Tibial nerve (tissue), 4 donors: ENCODE data around the gene SIM2. TPM values are rescaled to one million over a fixed set of nuclear protein-coding genes. Genes with fewer than 3 reads are reported as not detected.

ENCODE experiments used
- DNase-seq, 2 donors: peaks; one replicate each; pipeline ENCODE4 v3.0.0-alpha.2; 2019; ENCODE audit warnings: low spot score in 2 of 2
- H3K27ac ChIP-seq, 4 donors: fragments of 200-600 bp; sonication (generic) in 3 of 4; one replicate each; pipeline ENCODE4 v1.5.1; 2017 to 2019; ENCODE audit warnings: mild to moderate bottlenecking in 1 of 4
- H3K27me3 ChIP-seq, 2 donors: fragments of 200-600 bp; sonication (generic) in 1 of 2; one replicate each; pipeline versions ENCODE4 v1.5.1 to v1.6.0; 2017 to 2019
- H3K36me3 ChIP-seq, 3 donors: fragments of 200-600 bp; sonication (generic); one replicate each; pipeline ENCODE4 v1.5.1; 2018 to 2019
- H3K4me1 ChIP-seq, 4 donors: fragments of 200-600 bp; sonication (generic) in 3 of 4; one replicate each; pipeline ENCODE4 v1.5.1; 2017 to 2019
- H3K4me3 ChIP-seq, 4 donors: fragments of 200-600 bp; sonication (generic) in 3 of 4; one replicate each; pipeline ENCODE4 v1.5.1; 2017 to 2019; ENCODE audit warnings: mild to moderate bottlenecking in 1 of 4, moderate library complexity in 1 of 4
- H3K9me3 ChIP-seq, 4 donors: fragments of 200-600 bp; sonication (generic) in 3 of 4; one replicate each; pipeline ENCODE4 v1.5.1; 2017 to 2019
- EP300 ChIP-seq, 2 donors: sonication (generic); formaldehyde crosslinking; IDR thresholded peaks; one replicate each; pipeline ENCODE4 v1.6.1; 2017; ENCODE audit warnings: antibody characterized with exemption in 2 of 2, mild to moderate bottlenecking in 1 of 2
- POLR2A ChIP-seq, 2 donors: fragments of 450-650 bp; IDR thresholded peaks; one replicate each; pipeline ENCODE4 v1.6.1; 2017; ENCODE audit warnings: antibody characterized with exemption in 2 of 2, mild to moderate bottlenecking in 2 of 2, moderate library complexity in 2 of 2
- WGBS, 2 donors: methylation state at CpG; one replicate each; pipeline ENCODE4 v1.1.5; 2018; 5-methylcytosine and 5-hydroxymethylcytosine counted together
- total RNA-seq, 4 donors: library from RNA; depleted of rRNA; stranded (reverse); fragments of >200 nt; gene quantifications; one replicate each; pipeline ENCODE4 v1.1.0, GENCODE V29; 2016
- TF ChIP-seq, protein P1 (sequence below), 5 experiments: fragments of 200-600 bp in 3 of 5; fragments of 450-650 bp in 2 of 5; sonication (generic) in 3 of 5; IDR thresholded peaks; one replicate each; pipeline ENCODE4 v1.5.1; 2016 to 2019; ENCODE audit warnings: antibody characterized with exemption in 5 of 5, mild to moderate bottlenecking in 3 of 5, moderate library complexity in 2 of 5

The SIM2 gene
- total RNA-seq, 4 donors from 2014 or later: not detected

- Histone ChIP-seq H3K27me3 (peaks cover 0 to 100% of the 10 kb centered on the region in 2 donors), H3K36me3 (no peaks in the 10 kb centered on the region), H3K4me3 (no peak overlapping the region), H3K9me3 (peaks cover 0 to 1% (median 0%) of the 10 kb centered on the region in 4 donors), H3K27ac (no peak overlapping the region), H3K4me1 (peaks cover 0 to 54% (median 12%) of the 10 kb centered on the region in 4 donors)
- DNase-seq: no peak
- 8 to 12% methylated on average over 35 to 39 of the region's 40 CpGs for WGBS, 2 donors
- TF ChIP-seq, protein P1, sequence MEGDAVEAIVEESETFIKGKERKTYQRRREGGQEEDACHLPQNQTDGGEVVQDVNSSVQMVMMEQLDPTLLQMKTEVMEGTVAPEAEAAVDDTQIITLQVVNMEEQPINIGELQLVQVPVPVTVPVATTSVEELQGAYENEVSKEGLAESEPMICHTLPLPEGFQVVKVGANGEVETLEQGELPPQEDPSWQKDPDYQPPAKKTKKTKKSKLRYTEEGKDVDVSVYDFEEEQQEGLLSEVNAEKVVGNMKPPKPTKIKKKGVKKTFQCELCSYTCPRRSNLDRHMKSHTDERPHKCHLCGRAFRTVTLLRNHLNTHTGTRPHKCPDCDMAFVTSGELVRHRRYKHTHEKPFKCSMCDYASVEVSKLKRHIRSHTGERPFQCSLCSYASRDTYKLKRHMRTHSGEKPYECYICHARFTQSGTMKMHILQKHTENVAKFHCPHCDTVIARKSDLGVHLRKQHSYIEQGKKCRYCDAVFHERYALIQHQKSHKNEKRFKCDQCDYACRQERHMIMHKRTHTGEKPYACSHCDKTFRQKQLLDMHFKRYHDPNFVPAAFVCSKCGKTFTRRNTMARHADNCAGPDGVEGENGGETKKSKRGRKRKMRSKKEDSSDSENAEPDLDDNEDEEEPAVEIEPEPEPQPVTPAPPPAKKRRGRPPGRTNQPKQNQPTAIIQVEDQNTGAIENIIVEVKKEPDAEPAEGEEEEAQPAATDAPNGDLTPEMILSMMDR (IDR thresholded peaks at IDR 0.05): no peak
- no peak for TF ChIP-seq EP300 (IDR thresholded peaks at IDR 0.05)
- TF ChIP-seq POLR2A (IDR thresholded peaks at IDR 0.05): no peak
These were observed 5.4 kb upstream of the SIM2 start for GRCh38 chr21:36693489-36694030.

GRCh38 chr21:36694031-36694515 is 4.8 kb upstream of the SIM2 start:
- peaks cover 0 to 100% of the 10 kb centered on the region in 2 donors for H3K27me3 ChIP-seq
- 7 to 9% methylated on average over 10 to 12 of the region's 14 CpGs for WGBS, 2 donors
- TF ChIP-seq EP300 (IDR thresholded peaks at IDR 0.05): no peak
- TF ChIP-seq POLR2A (IDR thresholded peaks at IDR 0.05): no peak
- TF ChIP-seq, protein P1 (IDR thresholded peaks at IDR 0.05): no peak
- no peaks in the 10 kb centered on the region for H3K36me3 ChIP-seq
- peaks cover 0 to 59% (median 17%) of the 10 kb centered on the region in 4 donors for H3K4me1 ChIP-seq
- H3K9me3 ChIP-seq: no peaks in the 10 kb centered on the region
- no peak for DNase-seq
- no peak overlapping the region for H3K4me3 ChIP-seq
- no peak overlapping the region for H3K27ac ChIP-seq

DNA sequence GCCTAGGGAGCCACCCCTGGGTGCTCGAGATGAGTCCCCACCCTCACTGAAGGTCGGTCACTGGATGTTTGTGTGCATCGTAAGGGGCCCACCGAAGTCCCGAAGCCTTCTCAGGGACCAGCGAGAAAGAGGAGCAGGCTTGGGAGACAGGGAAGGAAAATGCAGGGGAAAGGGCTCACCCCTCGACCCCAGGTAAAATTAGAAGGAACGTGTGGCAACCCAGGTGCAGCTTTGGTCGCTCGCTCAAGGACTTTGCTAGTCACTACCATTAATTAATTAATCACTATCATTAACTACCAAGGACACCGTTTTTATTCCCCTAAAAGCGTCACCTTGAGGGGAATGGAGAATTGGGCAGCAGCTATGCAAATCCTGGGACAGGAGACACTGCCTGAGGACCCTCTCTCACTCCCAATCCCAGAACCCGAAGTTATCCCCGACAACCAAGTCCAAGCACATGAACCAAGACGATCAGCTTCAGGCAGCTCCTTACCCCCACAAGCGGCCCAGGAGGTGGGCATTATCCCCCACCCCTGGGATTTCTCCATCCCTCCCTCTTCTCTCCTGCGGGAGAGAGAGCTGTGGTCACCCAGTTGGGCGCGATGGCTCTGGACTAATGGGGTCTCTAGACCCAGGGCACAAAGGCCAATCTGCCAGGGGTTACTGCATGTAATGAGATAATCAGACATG is 4.2 kb upstream of the SIM2 start:
- no peak for DNase-seq
- WGBS, 2 donors: 9 to 12% methylated on average over 18 to 19 of the region's 19 CpGs
- H3K4me1 ChIP-seq: peaks cover 0 to 65% (median 23%) of the 10 kb centered on the region in 4 donors
- TF ChIP-seq POLR2A (IDR thresholded peaks at IDR 0.05) (no peak), EP300 (IDR thresholded peaks at IDR 0.05) (no peak)
- TF ChIP-seq, protein P1 (IDR thresholded peaks at IDR 0.05): no peak
- peaks cover 2 to 100% of the 10 kb centered on the region in 2 donors for H3K27me3 ChIP-seq
- H3K4me3 ChIP-seq: no peak overlapping the region
- H3K36me3 ChIP-seq: no peaks in the 10 kb centered on the region
- no peaks in the 10 kb centered on the region for H3K9me3 ChIP-seq
- no peak overlapping the region for H3K27ac ChIP-seq

GRCh38 chr21:36695283-36695634 is 3.7 kb upstream of the SIM2 start:
- H3K4me1 ChIP-seq: peaks cover 0 to 71% (median 27%) of the 10 kb centered on the region in 4 donors
- TF ChIP-seq, protein P1 (IDR thresholded peaks at IDR 0.05): no peak
- no peak for TF ChIP-seq EP300 (IDR thresholded peaks at IDR 0.05)
- no peak for TF ChIP-seq POLR2A (IDR thresholded peaks at IDR 0.05)
- 19 to 25% methylated on average over 5 of the region's 5 CpGs for WGBS, 2 donors

More at GRCh38 chr21:36695283-36695634, 3.7 kb upstream of the SIM2 start:
- Histone ChIP-seq H3K27me3 (peaks cover 3 to 100% of the 10 kb centered on the region in 2 donors), H3K27ac (no peak overlapping the region), H3K36me3 (no peaks in the 10 kb centered on the region), H3K9me3 (no peaks in the 10 kb centered on the region), H3K4me3 (no peak overlapping the region)
- no peak for DNase-seq
